HepG2 (cell line): ENCODE measurements around the gene TNS4. TPM values are rescaled to one million over a fixed set of nuclear protein-coding genes. Genes with fewer than 3 reads are reported as not detected.

Experiments
- ATAC-seq: fragments of 200-7000 bp; cut with Tn5 transposase; 3 replicates; pipeline ENCODE4 v1.9.1; 2020; ENCODE audit warnings: mild to moderate bottlenecking, moderate library complexity
- BruUV-seq: library from RNA; stranded (reverse); fragments of 400-500 nt; replicated peaks from 2 replicates; lab custom pipeline; 2021; lab: Mats Ljungman, UMichigan
- CTCF ChIA-PET: fragments of 300-600 bp; formaldehyde crosslinking; extraction: SDS; loops from one replicate; lab custom pipeline; 2021; ENCODE audit warnings: low total read pairs, inconsistent platforms, low intra/inter-chr PET ratio; lab: Yijun Ruan, JAX
- POLR2A ChIA-PET: fragments of 350-600 bp; sonication (Branson Sonifier 250); formaldehyde crosslinking; loops from one replicate; lab custom pipeline; 2020; ENCODE audit warnings: antibody characterized with exemption, inconsistent platforms; lab: Yijun Ruan, JAX
- DNase-seq: peaks from one replicate; pipeline ENCODE4 v3.0.0-alpha.2; 2015; ENCODE audit warnings: low spot score
- FAIRE-seq: peaks from 3 replicates; lab custom pipeline; 2011; peaks lifted over from hg19 to GRCh38; lab: Jason Lieb, UNC
- H2AFZ ChIP-seq: one replicate; pipeline ENCODE4 v1.6.1; 2011; ENCODE audit warnings: low read length, inconsistent platforms
- H3K27ac ChIP-seq: fragments of 300-600 bp; 3 replicates; pipeline ENCODE4 v1.8.0; 2011; ENCODE audit warnings: mixed run types, mild to moderate bottlenecking, mixed read lengths, low read length, inconsistent platforms; ENCODE audit not compliant: insufficient read depth; ENCODE audit errors: extremely low read length
- H3K27me3 ChIP-seq, 2 experiments: fragments of 200-600 bp in 1 of 2; 2 replicates in 1 of 2; 3 replicates in 1 of 2; pipeline versions ENCODE4 v1.6.0 to v1.8.0; 2011; ENCODE audit warnings: low read length in 2 of 2, mild to moderate bottlenecking in 2 of 2, moderate library complexity in 2 of 2, inconsistent platforms in 1 of 2; ENCODE audit not compliant: insufficient read depth in 2 of 2, control insufficient read depth in 1 of 2
- H3K36me3 ChIP-seq, 2 experiments: fragments of 200-600 bp in 1 of 2; replicated peaks in 1 of 2; 2 replicates in 1 of 2; 3 replicates in 1 of 2; pipeline versions ENCODE4 v1.5.1 to v1.8.0; 2011; ENCODE audit warnings: low read length in 2 of 2, inconsistent platforms in 1 of 2; ENCODE audit not compliant: insufficient read depth in 2 of 2, control insufficient read depth in 1 of 2
- H3K4me1 ChIP-seq: 2 replicates; pipeline ENCODE4 v1.5.1; 2012; ENCODE audit warnings: low read length, inconsistent platforms; ENCODE audit not compliant: insufficient read depth
- H3K4me2 ChIP-seq: 2 replicates; pipeline ENCODE4 v1.6.0; 2011; ENCODE audit warnings: low read depth, low read length, inconsistent platforms
- H3K4me3 ChIP-seq, 3 experiments: fragments of 200-600 bp in 1 of 3; sonication (generic), shearing (Covaris generic) in 1 of 3; replicated peaks in 1 of 3; 2 replicates each; pipeline ENCODE4 v1.5.1; 2011 to 2016; ENCODE audit warnings: low read length in 3 of 3, inconsistent platforms in 2 of 3, low read depth in 2 of 3, mild to moderate bottlenecking in 2 of 3, control low read depth in 1 of 3, mixed read lengths in 1 of 3; ENCODE audit not compliant: insufficient read depth in 1 of 3
- H3K79me2 ChIP-seq: one replicate; pipeline ENCODE4 v1.6.1; 2011; ENCODE audit warnings: low read length, inconsistent platforms; ENCODE audit not compliant: insufficient read depth
- H3K9ac ChIP-seq: 2 replicates; pipeline ENCODE4 v1.6.0; 2011; ENCODE audit warnings: mild to moderate bottlenecking, low read depth, low read length, inconsistent platforms; ENCODE audit not compliant: insufficient read depth
- H3K9me3 ChIP-seq: 2 replicates; pipeline ENCODE4 v1.5.1; 2012; ENCODE audit warnings: mild to moderate bottlenecking, low read length
- H4K20me1 ChIP-seq: 2 replicates; pipeline ENCODE4 v1.6.0; 2011; ENCODE audit warnings: inconsistent platforms, mild to moderate bottlenecking, low read length, moderate library complexity; ENCODE audit not compliant: insufficient read depth
- HNF4A ChIP-seq: sonication (generic); formaldehyde crosslinking; IDR thresholded peaks from 2 replicates; pipeline ENCODE4 v1.4.0; 2020; ENCODE audit warnings: missing genetic modification reagents
- MED1 ChIP-seq: sonication (generic); formaldehyde crosslinking; IDR thresholded peaks from 2 replicates; pipeline ENCODE4 v1.4.0; 2020; ENCODE audit warnings: missing genetic modification reagents
- MXD3 ChIP-seq: IDR thresholded peaks from 2 replicates; pipeline ENCODE4 v1.6.1; 2016; ENCODE audit warnings: mild to moderate bottlenecking, missing biosample characterization, missing genetic modification reagents
- RXRA ChIP-seq: sonication (generic); formaldehyde crosslinking; IDR thresholded peaks from 2 replicates; pipeline ENCODE4 v1.5.1; 2020; ENCODE audit warnings: missing genetic modification reagents
- SMAD9 ChIP-seq: sonication (generic); formaldehyde crosslinking; IDR thresholded peaks from 2 replicates; pipeline ENCODE4 v1.5.1; 2020; ENCODE audit warnings: mild to moderate bottlenecking, missing genetic modification reagents
- TCF12 ChIP-seq, 2 experiments: fragments of 450-650 bp in 1 of 2; sonication (generic) in 1 of 2; formaldehyde crosslinking in 1 of 2; IDR thresholded peaks; 2 replicates each; pipeline versions ENCODE4 v1.6.1 to v1.8.0; 2017 to 2022; ENCODE audit warnings: antibody characterized with exemption in 1 of 2, mild to moderate bottlenecking in 1 of 2, missing genetic modification reagents in 1 of 2, moderate library complexity in 1 of 2
- ZFX ChIP-seq: sonication (generic); formaldehyde crosslinking; IDR thresholded peaks from 2 replicates; pipeline ENCODE4 v1.4.0; 2020; ENCODE audit warnings: mild to moderate bottlenecking, low read depth, missing genetic modification reagents, moderate library complexity
- ZMYM3 ChIP-seq: sonication (generic); formaldehyde crosslinking; IDR thresholded peaks from 2 replicates; pipeline ENCODE4 v1.5.1; 2020; ENCODE audit warnings: mild to moderate bottlenecking, missing genetic modification reagents
- ZNF652 ChIP-seq: IDR thresholded peaks from 2 replicates; pipeline ENCODE4 v1.6.1; 2016; ENCODE audit warnings: low read depth, borderline replicate concordance
- ZNF687 ChIP-seq: sonication (generic); formaldehyde crosslinking; IDR thresholded peaks from 2 replicates; pipeline ENCODE4 v1.5.1; 2020; ENCODE audit warnings: mild to moderate bottlenecking, missing genetic modification reagents, moderate library complexity
- ZNF891 ChIP-seq: sonication (generic); formaldehyde crosslinking; IDR thresholded peaks from 2 replicates; pipeline ENCODE4 v1.5.0; 2020; ENCODE audit warnings: mild to moderate bottlenecking, missing genetic modification reagents
- ZSCAN25 ChIP-seq: sonication (generic); formaldehyde crosslinking; IDR thresholded peaks from 2 replicates; pipeline ENCODE4 v1.8.0; 2022; ENCODE audit warnings: mild to moderate bottlenecking, missing genetic modification reagents
- WGBS: methylation state at CpG from one replicate; pipeline ENCODE4 v1.1.6; 2017; ENCODE audit warnings: low lambda C conversion rate; 5-methylcytosine and 5-hydroxymethylcytosine counted together
- in situ Hi-C: cut with HindIII; loops from 2 replicates; pipeline ENCODE4 v1.10.0; 2017; ENCODE audit warnings: low pct_unique_long_range_greater_than_20kb; ENCODE audit not compliant: extremely low pct_ligation_motif_present
- intact Hi-C: fragments of 100-400 bp; cut with micrococcal nuclease; formaldehyde crosslinking; loops from one replicate; pipeline ENCODE4 v1.10.0; 2022; ENCODE audit not compliant: unreplicated experiment
- polyA plus RNA-seq, 8 experiments: library from polyadenylated mRNA; depleted of rRNA in 3 of 8; stranded (reverse) in 7 of 8; unstranded in 1 of 8; fragments of >200 nt; fragmentation: Illumina TruSeq in 4 of 8; extraction: Trizol in 4 of 8; gene quantifications; 2 replicates each; pipeline versions ENCODE4 v1.2.1 to v1.2.3, GENCODE V29; 2011 to 2016; ENCODE audit warnings: low read depth in 4 of 8, missing spikeins in 1 of 8, mixed read lengths in 1 of 8; ENCODE audit not compliant: insufficient read depth in 1 of 8
- total RNA-seq, 5 experiments: library from RNA; depleted of rRNA; stranded (reverse); fragments of >200 nt; fragmentation: Illumina TruSeq; extraction: Trizol; gene quantifications; 2 replicates each; pipeline ENCODE4 v1.2.3, GENCODE V29; 2016; ENCODE audit warnings: low read depth in 1 of 5
- TF ChIP-seq, protein P1 (sequence below): IDR thresholded peaks from 2 replicates; pipeline ENCODE4 v1.6.1; 2016
- TF ChIP-seq, protein P2 (sequence below): sonication (generic); formaldehyde crosslinking; IDR thresholded peaks from 2 replicates; pipeline ENCODE4 v1.4.0; 2020; ENCODE audit warnings: missing genetic modification reagents

The TNS4 gene
- total and polyA plus RNA-seq, 2 of the 13 experiments (the other 11 are each of a cell fraction or from before 2014, with no cell fraction given), result 0.58 to 2.1 TPM

GRCh38 chr17:40463122-40463550, 38.3 kb downstream of the TNS4 start:
- POLR2A ChIA-PET, result interaction anchor here (0.8 to 1.0 kb wide), 2 partner anchors 20 to 100 kb away, joined by 3 read pairs; partner anchors contain the start of gene IGFBP4
- in situ Hi-C loops, result no loop called here
- peak; percentile 54 for TF ChIP-seq ZNF687 (CRISPR knock-in tag)
- peak; percentile 52; the same call in 1 of the 2 replicates for TF ChIP-seq ZSCAN25
- TF ChIP-seq ZNF652 (CRISPR knock-in tag), result no peak
- 0 out of 2 replicates have a peak, but pooled peaks have one; percentile 42 for TF ChIP-seq SMAD9 (CRISPR knock-in tag)
- no peak for TF ChIP-seq TCF12 (IDR thresholded peaks at IDR 0.05)
- 0 out of 2 replicates have a peak, but pooled peaks have one; percentile 5 for TF ChIP-seq TCF12 (CRISPR knock-in tag; IDR thresholded peaks at IDR 0.05)
- TF ChIP-seq MXD3 (CRISPR knock-in tag), result 0 out of 2 replicates have a peak, but pooled peaks have one; percentile 34
- TF ChIP-seq ZNF891 (CRISPR knock-in tag), result peak; percentile 49; the same call in 1 of the 2 replicates
- TF ChIP-seq ZFX (CRISPR knock-in tag), result peak; percentile 58
- TF ChIP-seq, protein P1, sequence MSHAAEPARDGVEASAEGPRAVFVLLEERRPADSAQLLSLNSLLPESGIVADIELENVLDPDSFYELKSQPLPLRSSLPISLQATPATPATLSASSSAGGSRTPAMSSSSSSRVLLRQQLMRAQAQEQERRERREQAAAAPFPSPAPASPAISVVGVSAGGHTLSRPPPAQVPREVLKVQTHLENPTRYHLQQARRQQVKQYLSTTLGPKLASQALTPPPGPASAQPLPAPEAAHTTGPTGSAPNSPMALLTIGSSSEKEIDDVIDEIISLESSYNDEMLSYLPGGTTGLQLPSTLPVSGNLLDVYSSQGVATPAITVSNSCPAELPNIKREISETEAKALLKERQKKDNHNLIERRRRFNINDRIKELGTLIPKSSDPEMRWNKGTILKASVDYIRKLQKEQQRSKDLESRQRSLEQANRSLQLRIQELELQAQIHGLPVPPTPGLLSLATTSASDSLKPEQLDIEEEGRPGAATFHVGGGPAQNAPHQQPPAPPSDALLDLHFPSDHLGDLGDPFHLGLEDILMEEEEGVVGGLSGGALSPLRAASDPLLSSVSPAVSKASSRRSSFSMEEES (CRISPR knock-in tag), result peak; percentile 80; the same call in 1 of the 2 replicates
- TF ChIP-seq, protein P2, sequence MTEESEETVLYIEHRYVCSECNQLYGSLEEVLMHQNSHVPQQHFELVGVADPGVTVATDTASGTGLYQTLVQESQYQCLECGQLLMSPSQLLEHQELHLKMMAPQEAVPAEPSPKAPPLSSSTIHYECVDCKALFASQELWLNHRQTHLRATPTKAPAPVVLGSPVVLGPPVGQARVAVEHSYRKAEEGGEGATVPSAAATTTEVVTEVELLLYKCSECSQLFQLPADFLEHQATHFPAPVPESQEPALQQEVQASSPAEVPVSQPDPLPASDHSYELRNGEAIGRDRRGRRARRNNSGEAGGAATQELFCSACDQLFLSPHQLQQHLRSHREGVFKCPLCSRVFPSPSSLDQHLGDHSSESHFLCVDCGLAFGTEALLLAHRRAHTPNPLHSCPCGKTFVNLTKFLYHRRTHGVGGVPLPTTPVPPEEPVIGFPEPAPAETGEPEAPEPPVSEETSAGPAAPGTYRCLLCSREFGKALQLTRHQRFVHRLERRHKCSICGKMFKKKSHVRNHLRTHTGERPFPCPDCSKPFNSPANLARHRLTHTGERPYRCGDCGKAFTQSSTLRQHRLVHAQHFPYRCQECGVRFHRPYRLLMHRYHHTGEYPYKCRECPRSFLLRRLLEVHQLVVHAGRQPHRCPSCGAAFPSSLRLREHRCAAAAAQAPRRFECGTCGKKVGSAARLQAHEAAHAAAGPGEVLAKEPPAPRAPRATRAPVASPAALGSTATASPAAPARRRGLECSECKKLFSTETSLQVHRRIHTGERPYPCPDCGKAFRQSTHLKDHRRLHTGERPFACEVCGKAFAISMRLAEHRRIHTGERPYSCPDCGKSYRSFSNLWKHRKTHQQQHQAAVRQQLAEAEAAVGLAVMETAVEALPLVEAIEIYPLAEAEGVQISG (CRISPR knock-in tag), result 0 out of 2 replicates have a peak, but pooled peaks have one; percentile 27
- TF ChIP-seq RXRA, result peak; percentile 59; the same call in 1 of the 2 replicates
- peak; percentile 62 for TF ChIP-seq HNF4A (CRISPR knock-in tag)
- 0 out of 2 replicates have a peak, but pooled peaks have one; percentile 8 for TF ChIP-seq ZMYM3
- TF ChIP-seq MED1 (CRISPR knock-in tag), result no peak

More at GRCh38 chr17:40463122-40463550, 38.3 kb downstream of the TNS4 start:
- peak overlapping the region; percentile 71 for H3K4me2 ChIP-seq
- no peaks in the 10 kb centered on the region for H3K9me3 ChIP-seq
- BruUV-seq, result no TSS peak
- no peaks in the 10 kb centered on the region for H4K20me1 ChIP-seq
- intact Hi-C loops, result loop anchor here (2.0 kb wide), 1 partner anchor 20 kb away; the partner anchor contains the start of gene IGFBP4
- peaks cover 3 to 28% of the 10 kb centered on the region in 2 experiments for H3K27me3 ChIP-seq
- no peak overlapping the region for H3K27ac ChIP-seq
- FAIRE-seq, result peak; percentile 54
- ATAC-seq, result peak; percentile 55
- peak overlapping the region; percentile 36 for H3K9ac ChIP-seq
- no peaks in the 10 kb centered on the region for H3K36me3 ChIP-seq
- H3K4me1 ChIP-seq, result peaks cover 45% of the 10 kb centered on the region
- H3K4me3 ChIP-seq, result peak overlapping the region; percentile 10 to 59 (median 17); a peak in 4 of 6 replicates
- 19% methylated on average over 11 of the region's 11 CpGs for WGBS
- DNase-seq, result no peak
- CTCF ChIA-PET, result no interaction called here
- H2AFZ ChIP-seq, result no peak overlapping the region
- H3K79me2 ChIP-seq, result no peaks in the 10 kb centered on the region
